HL-60/S4 (cell line): ENCODE measurements around the gene CCNJL.

Experiments
- in situ Hi-C: fragments of 300-500 bp; cut with MboI; formaldehyde crosslinking; loops from 2 replicates; pipeline ENCODE4 v1.14.3; 2022; ENCODE audit warnings: low sequenced_read_pairs

Gene CCNJL

GRCh38 chr5:160233215-160233614 is 79.1 kb downstream of the CCNJL start:
- in situ Hi-C loops = no loop called here

DNA sequence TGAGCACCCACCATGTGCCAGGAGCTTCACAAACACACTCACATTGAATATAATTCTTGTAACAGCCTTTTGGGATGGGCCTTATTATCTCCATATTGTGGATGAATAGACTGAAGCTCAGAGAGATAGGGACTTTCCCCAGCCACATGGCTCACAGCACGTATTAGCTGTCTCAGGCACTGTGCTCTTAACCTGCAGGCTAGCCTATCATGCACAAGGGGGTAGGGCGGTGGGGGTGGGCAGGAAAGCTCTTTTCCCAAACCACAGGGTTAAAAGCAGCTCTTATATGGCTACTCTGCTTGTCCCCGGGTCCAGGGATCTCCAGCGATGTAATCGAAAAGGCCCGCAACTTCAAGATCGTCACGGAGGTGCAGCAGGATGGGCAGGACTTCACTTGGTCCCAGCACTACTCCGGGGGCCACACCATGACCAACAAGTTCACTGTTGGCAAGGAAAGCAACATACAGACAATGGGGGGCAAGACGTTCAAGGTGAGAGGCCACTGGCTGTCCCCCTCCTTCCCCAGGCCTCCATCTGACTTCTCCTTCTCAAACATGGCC is 80.5 kb downstream of the CCNJL start:
- in situ Hi-C loops = no loop called here

- in situ Hi-C loops = no loop called here
These were observed 81.5 kb downstream of the CCNJL start for GRCh38 chr5:160230686-160231527.

GRCh38 chr5:160229190-160229742 is 83.1 kb downstream of the CCNJL start, which contains the start of gene FABP6:
FABP6 (plus strand) TSS chr5:160229506; CDS start chr5:160229558, 52 bp downstream.
- in situ Hi-C loops = no loop called here

- in situ Hi-C loops = no loop called here
These were observed 85.4 kb downstream of the CCNJL start for GRCh38 chr5:160227012-160227411.

DNA sequence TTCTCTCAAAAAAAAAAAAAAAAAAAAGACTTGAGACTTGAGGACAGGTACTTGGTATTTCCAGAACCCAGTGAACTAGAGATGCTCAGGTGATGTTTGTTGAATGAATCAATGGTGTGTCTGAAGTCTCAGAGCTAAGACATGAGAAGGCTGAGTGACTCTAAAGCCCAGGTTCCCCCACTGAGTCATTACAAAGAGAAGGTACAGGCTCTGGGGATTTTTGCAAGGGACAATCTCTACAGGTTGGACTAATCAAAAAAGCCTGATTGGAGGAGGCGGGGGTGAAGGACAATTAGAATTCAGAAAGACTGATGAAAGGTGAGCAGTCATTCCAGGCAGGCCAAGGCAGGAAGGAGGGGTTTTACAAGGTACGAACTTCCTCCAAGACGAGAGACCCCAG is 91.3 kb downstream of the CCNJL start:
- in situ Hi-C loops = no loop called here

DNA sequence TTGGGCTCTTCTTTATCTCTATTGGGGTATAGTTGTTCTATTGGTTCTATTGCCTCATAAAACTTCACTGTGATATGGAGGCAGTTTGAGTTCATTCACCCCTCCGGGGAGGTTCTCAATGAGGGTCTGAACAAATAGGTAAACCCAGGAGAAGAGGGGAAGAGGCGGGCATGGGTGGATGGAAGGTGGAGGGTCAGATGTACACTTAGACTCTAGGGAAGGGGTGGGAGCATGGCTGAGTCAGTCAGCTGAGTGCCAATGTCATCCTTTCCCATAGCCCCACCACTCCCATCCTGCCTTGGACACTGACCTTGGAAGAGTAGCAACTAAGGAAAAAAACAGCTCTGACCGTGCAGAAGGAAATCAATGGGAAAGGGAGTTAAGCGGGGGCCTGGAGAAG is 93.0 kb downstream of the CCNJL start:
- in situ Hi-C loops = no loop called here

- in situ Hi-C loops = no loop called here
These were observed 98.8 kb downstream of the CCNJL start for GRCh38 chr5:160213537-160213936.

GRCh38 chr5:160211352-160211751 is 101.0 kb downstream of the CCNJL start:
- in situ Hi-C loops = no loop called here

DNA sequence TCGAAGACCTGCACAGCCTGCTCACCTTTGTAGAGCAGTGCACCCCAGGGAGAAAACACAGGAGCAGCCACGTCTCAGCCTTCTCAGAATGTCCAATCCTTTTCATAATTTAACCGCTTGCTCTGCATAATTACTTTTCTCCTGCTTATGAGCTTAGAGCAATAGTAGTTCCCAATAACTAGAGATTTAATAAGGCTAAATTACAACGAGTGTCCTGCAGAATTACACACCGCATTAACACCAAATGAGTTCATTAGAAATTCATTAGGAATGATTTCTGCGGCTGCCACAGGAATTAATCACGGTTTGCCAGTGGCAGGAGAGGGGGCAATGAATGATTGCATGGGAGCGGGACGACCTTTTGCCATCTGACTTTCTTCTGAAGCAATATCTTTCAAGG is 101.8 kb downstream of the CCNJL start:
- in situ Hi-C loops = no loop called here

- in situ Hi-C loops = no loop called here
These were observed 102.4 kb downstream of the CCNJL start for GRCh38 chr5:160209917-160210316.

- in situ Hi-C loops = no loop called here
These were observed 105.3 kb downstream of the CCNJL start for GRCh38 chr5:160207061-160207460.
